Measurements from ENCODE around the gene FAM78A. TPM values are rescaled to one million over a fixed set of nuclear protein-coding genes. Genes with fewer than 3 reads are reported as not detected.

Gene FAM78A
- total RNA-seq, 1 donor, result 0.36 TPM

DNA sequence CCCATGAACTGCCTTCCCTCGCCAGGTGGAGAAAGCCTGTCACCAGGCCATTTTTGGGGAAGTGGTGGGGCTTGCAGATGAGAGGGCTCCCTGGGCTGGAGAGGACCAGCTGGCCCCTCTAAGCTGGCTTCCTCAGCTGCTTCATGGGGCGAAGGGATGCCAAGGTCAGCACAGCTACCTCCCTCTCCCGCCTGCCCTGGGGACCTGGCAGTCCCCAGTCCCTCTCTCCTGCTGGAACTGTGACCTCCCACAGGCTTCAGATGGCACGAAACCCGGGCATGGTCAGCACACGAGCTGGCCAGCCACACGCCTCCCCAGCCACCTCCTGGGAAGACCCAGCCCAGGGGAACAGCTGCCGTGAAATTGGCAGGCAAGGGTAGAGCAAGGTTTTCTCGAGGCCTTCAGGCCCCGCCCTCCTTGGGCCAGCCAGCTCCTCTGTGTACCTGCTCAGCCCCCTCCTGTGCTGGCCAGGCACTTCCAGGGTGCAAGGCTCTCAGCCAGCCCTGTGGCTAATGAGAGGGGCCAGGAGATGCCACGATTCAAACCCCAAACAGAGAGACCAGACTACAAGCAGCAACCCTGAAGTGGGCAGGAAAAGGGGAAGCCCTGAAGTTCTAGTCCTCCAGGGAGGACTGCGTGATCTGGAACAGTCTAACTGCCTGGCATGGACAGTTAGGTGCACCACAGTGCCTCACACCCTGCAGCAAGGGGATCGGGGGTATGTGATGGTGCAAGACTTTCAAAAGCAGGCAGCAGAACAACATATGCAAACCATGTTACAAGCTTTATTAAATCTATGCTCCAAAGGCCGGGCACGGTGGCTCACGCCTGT lies 26.1 kb upstream of the FAM78A start:
- H3K4me2 ChIP-seq (ENCODE audit: insufficient read depth, low read length), result no peak overlapping the region
- no peaks in the 10 kb centered on the region for H3K79me2 ChIP-seq (ENCODE audit: insufficient read depth, low read length)
- H3K9me3 ChIP-seq (ENCODE audit: low read depth, low read length), result no peaks in the 10 kb centered on the region
- H3K27ac ChIP-seq (ENCODE audit: low read depth, low read length), result no peak overlapping the region
- H3K36me3 ChIP-seq (ENCODE audit: insufficient read depth, low read length), result no peaks in the 10 kb centered on the region
- H3K4me1 ChIP-seq (ENCODE audit: insufficient read depth, low read length), result peaks cover 2% of the 10 kb centered on the region
- peak; percentile 83 for DNase-seq (ENCODE audit: insufficient read length, low spot score, missing footprints)
- TF ChIP-seq, protein P1, sequence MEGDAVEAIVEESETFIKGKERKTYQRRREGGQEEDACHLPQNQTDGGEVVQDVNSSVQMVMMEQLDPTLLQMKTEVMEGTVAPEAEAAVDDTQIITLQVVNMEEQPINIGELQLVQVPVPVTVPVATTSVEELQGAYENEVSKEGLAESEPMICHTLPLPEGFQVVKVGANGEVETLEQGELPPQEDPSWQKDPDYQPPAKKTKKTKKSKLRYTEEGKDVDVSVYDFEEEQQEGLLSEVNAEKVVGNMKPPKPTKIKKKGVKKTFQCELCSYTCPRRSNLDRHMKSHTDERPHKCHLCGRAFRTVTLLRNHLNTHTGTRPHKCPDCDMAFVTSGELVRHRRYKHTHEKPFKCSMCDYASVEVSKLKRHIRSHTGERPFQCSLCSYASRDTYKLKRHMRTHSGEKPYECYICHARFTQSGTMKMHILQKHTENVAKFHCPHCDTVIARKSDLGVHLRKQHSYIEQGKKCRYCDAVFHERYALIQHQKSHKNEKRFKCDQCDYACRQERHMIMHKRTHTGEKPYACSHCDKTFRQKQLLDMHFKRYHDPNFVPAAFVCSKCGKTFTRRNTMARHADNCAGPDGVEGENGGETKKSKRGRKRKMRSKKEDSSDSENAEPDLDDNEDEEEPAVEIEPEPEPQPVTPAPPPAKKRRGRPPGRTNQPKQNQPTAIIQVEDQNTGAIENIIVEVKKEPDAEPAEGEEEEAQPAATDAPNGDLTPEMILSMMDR (IDR thresholded peaks at IDR 0.05; ENCODE audit: extremely low read depth, low read depth, low read length), result no peak
- peaks cover 20% of the 10 kb centered on the region for H4K20me1 ChIP-seq (ENCODE audit: insufficient read depth, low read length)
- H3K27me3 ChIP-seq (ENCODE audit: insufficient read depth, low read length), result no peaks in the 10 kb centered on the region
- H3K4me3 ChIP-seq (ENCODE audit: insufficient read depth, low read length), result no peak overlapping the region
- no peak overlapping the region for H2AFZ ChIP-seq (ENCODE audit: low read length)

DNA sequence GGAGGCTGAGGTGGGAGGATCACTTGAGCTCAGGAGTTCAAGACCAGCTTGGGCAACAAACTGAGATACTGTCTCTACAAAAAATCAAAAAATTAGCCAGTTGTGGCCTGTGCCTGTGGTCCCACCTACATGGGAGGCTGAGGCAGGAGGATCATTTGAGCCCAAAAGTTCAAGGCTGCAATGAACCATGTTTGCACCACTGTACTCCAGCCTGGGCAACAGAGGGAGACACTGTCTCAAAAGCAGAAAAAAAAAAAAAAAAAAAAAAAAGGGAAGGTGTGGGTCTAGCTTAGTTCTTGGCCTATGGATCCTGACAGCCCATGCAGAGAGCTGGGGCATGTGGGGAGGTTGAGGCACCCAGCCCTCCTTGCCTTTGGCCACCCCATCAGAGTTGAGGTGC lies 24.1 kb upstream of the FAM78A start:
- peaks cover 28% of the 10 kb centered on the region for H4K20me1 ChIP-seq (ENCODE audit: insufficient read depth, low read length)
- H3K4me2 ChIP-seq (ENCODE audit: insufficient read depth, low read length), result no peak overlapping the region
- no peak overlapping the region for H3K27ac ChIP-seq (ENCODE audit: low read depth, low read length)
- H3K4me3 ChIP-seq (ENCODE audit: insufficient read depth, low read length), result no peak overlapping the region
- DNase-seq (ENCODE audit: insufficient read length, low spot score, missing footprints), result no peak
- TF ChIP-seq, protein P1 (IDR thresholded peaks at IDR 0.05; ENCODE audit: extremely low read depth, low read depth, low read length), result no peak
- H3K36me3 ChIP-seq (ENCODE audit: insufficient read depth, low read length), result no peaks in the 10 kb centered on the region
- H3K27me3 ChIP-seq (ENCODE audit: insufficient read depth, low read length), result no peaks in the 10 kb centered on the region
- no peak overlapping the region for H2AFZ ChIP-seq (ENCODE audit: low read length)
- H3K9me3 ChIP-seq (ENCODE audit: low read depth, low read length), result no peaks in the 10 kb centered on the region
- H3K79me2 ChIP-seq (ENCODE audit: insufficient read depth, low read length), result peaks cover 2% of the 10 kb centered on the region
- H3K4me1 ChIP-seq (ENCODE audit: insufficient read depth, low read length), result peaks cover 2% of the 10 kb centered on the region

DNA sequence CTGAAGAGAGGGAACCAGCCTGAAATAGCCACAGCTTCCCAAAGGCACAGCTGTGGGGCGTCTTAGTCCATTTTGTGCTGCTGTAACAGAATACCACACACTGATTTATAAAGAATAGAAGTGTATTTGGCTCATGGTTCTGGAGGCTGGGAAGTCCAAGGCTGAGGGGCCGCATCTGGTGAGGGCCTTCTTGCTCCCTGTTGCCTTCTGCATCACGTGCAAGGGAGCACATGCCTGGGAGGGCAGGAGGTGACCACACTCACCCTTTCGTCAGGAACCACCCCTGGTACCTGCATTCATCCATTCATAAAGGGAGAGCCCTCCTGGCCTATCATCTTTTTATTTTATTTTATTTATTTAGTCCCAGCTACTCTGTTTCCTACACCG lies 23.6 kb upstream of the FAM78A start:
- Histone ChIP-seq H3K9me3 (ENCODE audit: low read depth, low read length) (no peaks in the 10 kb centered on the region), H4K20me1 (ENCODE audit: insufficient read depth, low read length) (peaks cover 28% of the 10 kb centered on the region), H3K36me3 (ENCODE audit: insufficient read depth, low read length) (no peaks in the 10 kb centered on the region), H3K4me1 (ENCODE audit: insufficient read depth, low read length) (peaks cover 2% of the 10 kb centered on the region), H3K4me3 (ENCODE audit: insufficient read depth, low read length) (no peak overlapping the region), H3K79me2 (ENCODE audit: insufficient read depth, low read length) (peaks cover 2% of the 10 kb centered on the region), H2AFZ (ENCODE audit: low read length) (no peak overlapping the region), H3K27ac (ENCODE audit: low read depth, low read length) (no peak overlapping the region), H3K27me3 (ENCODE audit: insufficient read depth, low read length) (no peaks in the 10 kb centered on the region), H3K4me2 (ENCODE audit: insufficient read depth, low read length) (no peak overlapping the region)
- DNase-seq (ENCODE audit: insufficient read length, low spot score, missing footprints), result peak; percentile 11
- TF ChIP-seq, protein P1 (IDR thresholded peaks at IDR 0.05; ENCODE audit: extremely low read depth, low read depth, low read length), result no peak

DNA sequence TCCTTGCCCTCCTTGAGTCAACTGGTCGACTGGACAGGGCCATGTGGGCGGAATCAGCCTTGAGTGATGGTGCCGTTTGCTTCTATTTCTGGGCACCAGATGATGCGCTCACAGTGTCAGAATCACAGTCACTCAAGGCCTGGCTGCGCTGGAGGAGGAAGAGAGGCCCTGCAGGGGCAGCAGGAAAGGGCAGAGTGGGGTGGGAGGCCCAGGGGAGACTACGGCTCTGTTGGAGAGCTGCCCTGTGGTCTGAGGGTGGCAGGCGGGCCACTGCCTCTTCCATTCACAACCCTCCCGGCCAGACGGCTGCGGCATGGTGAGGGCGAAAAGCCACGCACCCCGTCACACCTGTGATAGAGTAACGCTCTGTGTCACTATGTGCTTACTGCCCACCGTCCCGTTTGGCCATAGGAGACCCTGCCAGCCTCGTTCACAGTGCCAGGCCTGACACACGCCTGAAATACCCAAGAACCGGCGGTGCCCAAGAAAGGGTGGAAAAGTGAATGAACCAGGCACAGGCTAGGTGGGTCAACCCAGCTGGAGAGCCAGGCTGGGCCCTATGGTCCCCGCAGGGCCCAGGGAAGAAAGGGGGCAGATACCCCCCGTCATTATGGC lies 23.1 kb upstream of the FAM78A start:
- H3K79me2 ChIP-seq (ENCODE audit: insufficient read depth, low read length), result peaks cover 2% of the 10 kb centered on the region
- TF ChIP-seq, protein P1 (IDR thresholded peaks at IDR 0.05; ENCODE audit: extremely low read depth, low read depth, low read length), result no peak
- no peak overlapping the region for H3K4me2 ChIP-seq (ENCODE audit: insufficient read depth, low read length)
- H3K36me3 ChIP-seq (ENCODE audit: insufficient read depth, low read length), result peaks cover 1% of the 10 kb centered on the region
- peaks cover 2% of the 10 kb centered on the region for H3K4me1 ChIP-seq (ENCODE audit: insufficient read depth, low read length)
- peak; percentile 50 for DNase-seq (ENCODE audit: insufficient read length, low spot score, missing footprints)
- H3K9me3 ChIP-seq (ENCODE audit: low read depth, low read length), result no peaks in the 10 kb centered on the region
- peaks cover 28% of the 10 kb centered on the region for H4K20me1 ChIP-seq (ENCODE audit: insufficient read depth, low read length)
- H2AFZ ChIP-seq (ENCODE audit: low read length), result no peak overlapping the region
- no peak overlapping the region for H3K4me3 ChIP-seq (ENCODE audit: insufficient read depth, low read length)
- H3K27ac ChIP-seq (ENCODE audit: low read depth, low read length), result no peak overlapping the region
- no peaks in the 10 kb centered on the region for H3K27me3 ChIP-seq (ENCODE audit: insufficient read depth, low read length)

Measured in osteoblast (primary cell).